Body of pancreas (tissue), 4 donors: ENCODE data around the gene CAPSL. TPM values are rescaled to one million over a fixed set of nuclear protein-coding genes. Genes with fewer than 3 reads are reported as not detected.

Experiments used
- ATAC-seq: fragments of 150-250 bp; one replicate; pipeline ENCODE4 v1.9.1; 2016
- DNase-seq, 4 donors: peaks; one replicate each; pipeline ENCODE4 v3.0.0-alpha.2; 2019
- H3K27ac ChIP-seq, 4 donors: fragments of 200-600 bp; sonication (generic); 1 replicate in 3 of 4; 2 replicates in 1 of 4; pipeline versions ENCODE4 v1.5.1 to v1.6.1; 2016 to 2019; ENCODE audit warnings: mild to moderate bottlenecking in 1 of 4, mixed read lengths in 1 of 4, moderate library complexity in 1 of 4
- H3K27me3 ChIP-seq, 2 donors: fragments of 200-600 bp; sonication (generic); one replicate each; pipeline ENCODE4 v1.6.0; 2016; ENCODE audit warnings: mild to moderate bottlenecking in 1 of 2
- H3K36me3 ChIP-seq, 2 donors: fragments of 200-600 bp; sonication (generic); replicated peaks in 1 of 2; 2 replicates each; pipeline ENCODE4 v1.5.1; 2016; ENCODE audit warnings: low read depth in 2 of 2; ENCODE audit not compliant: insufficient read depth in 1 of 2
- H3K4me1 ChIP-seq: fragments of 200-600 bp; sonication (generic); one replicate; pipeline ENCODE4 v1.6.0; 2016
- H3K4me3 ChIP-seq, 2 donors: fragments of 200-600 bp; sonication (generic); 1 replicate in 1 of 2; 2 replicates in 1 of 2; pipeline ENCODE4 v1.5.1; 2016 to 2019
- H3K9me3 ChIP-seq, 3 donors: fragments of 200-600 bp; sonication (generic); 1 replicate in 2 of 3; 2 replicates in 1 of 3; pipeline ENCODE4 v1.5.1; 2016
- CTCF ChIP-seq, 7 experiments: fragments of 450-650 bp in 4 of 7; fragments of 200-600 bp in 3 of 7; sonication (generic) in 3 of 7; IDR thresholded peaks; one replicate each; pipeline ENCODE4 v1.5.1; 2016 to 2019; ENCODE audit warnings: antibody characterized with exemption in 7 of 7
- POLR2A ChIP-seq, 3 donors: fragments of 450-650 bp; IDR thresholded peaks; one replicate each; pipeline ENCODE4 v1.6.1; 2016; ENCODE audit warnings: antibody characterized with exemption in 3 of 3, mild to moderate bottlenecking in 2 of 3
- WGBS, 2 donors: methylation state at CpG; one replicate each; pipeline ENCODE4 v1.1.5; 2017; 5-methylcytosine and 5-hydroxymethylcytosine counted together
- intact Hi-C: fragments of 100-400 bp; cut with DNase I; formaldehyde crosslinking; loops from one replicate; pipeline ENCODE4 v1.15.1; 2023
- total RNA-seq, 2 donors: library from RNA; depleted of rRNA; stranded (reverse); fragments of >200 nt; gene quantifications; one replicate each; pipeline ENCODE4 v1.1.0, GENCODE V29; 2016

Gene CAPSL
- total RNA-seq, 2 donors from 2014 or later = not detected

GRCh38 chr5:35887321-35888100 lies 50.9 kb downstream of the CAPSL start:
- DNase-seq (no peak), ATAC-seq (no peak)
- WGBS, 2 donors = 63 to 64% methylated on average over 5 of the region's 5 CpGs
- Histone ChIP-seq H3K27me3 (no peaks in the 10 kb centered on the region), H3K4me3 (no peak overlapping the region), H3K9me3 (no peaks in the 10 kb centered on the region), H3K27ac (no peak overlapping the region), H3K36me3 (no peaks in the 10 kb centered on the region), H3K4me1 (no peaks in the 10 kb centered on the region)
- intact Hi-C loops = no loop called here
- TF ChIP-seq POLR2A (IDR thresholded peaks at IDR 0.05) (no peak), CTCF (IDR thresholded peaks at IDR 0.05) (no peak)

GRCh38 chr5:35886381-35886780 lies 52.0 kb downstream of the CAPSL start:
- Histone ChIP-seq H3K4me1 (no peaks in the 10 kb centered on the region), H3K36me3 (no peaks in the 10 kb centered on the region), H3K9me3 (no peaks in the 10 kb centered on the region), H3K27ac (no peak overlapping the region), H3K27me3 (no peaks in the 10 kb centered on the region), H3K4me3 (no peak overlapping the region)
- no peak for TF ChIP-seq CTCF (IDR thresholded peaks at IDR 0.05)
- no peak for TF ChIP-seq POLR2A (IDR thresholded peaks at IDR 0.05)
- DNase-seq = no peak
- ATAC-seq = no peak
- 38 to 43% methylated on average over 3 of the region's 3 CpGs for WGBS, 2 donors
- intact Hi-C loops = no loop called here

- DNase-seq (no peak), ATAC-seq (no peak)
- intact Hi-C loops = no loop called here
- TF ChIP-seq CTCF (IDR thresholded peaks at IDR 0.05) = no peak
- TF ChIP-seq POLR2A (IDR thresholded peaks at IDR 0.05) = no peak
- Histone ChIP-seq H3K9me3 (no peaks in the 10 kb centered on the region), H3K4me3 (no peak overlapping the region), H3K27me3 (no peaks in the 10 kb centered on the region), H3K27ac (no peak overlapping the region), H3K36me3 (no peaks in the 10 kb centered on the region), H3K4me1 (no peaks in the 10 kb centered on the region)
Observed at GRCh38 chr5:35884773-35885172, 53.6 kb downstream of the CAPSL start.

- H3K27me3 ChIP-seq = no peaks in the 10 kb centered on the region
- H3K9me3 ChIP-seq = no peaks in the 10 kb centered on the region
- no peaks in the 10 kb centered on the region for H3K4me1 ChIP-seq
- H3K36me3 ChIP-seq = no peaks in the 10 kb centered on the region
- TF ChIP-seq CTCF (IDR thresholded peaks at IDR 0.05) (no peak), POLR2A (IDR thresholded peaks at IDR 0.05) (no peak)
- no peak overlapping the region for H3K27ac ChIP-seq
- DNase-seq (no peak), ATAC-seq (no peak)
- H3K4me3 ChIP-seq = no peak overlapping the region
- 57 to 81% methylated on average over 1 of the region's 1 CpG for WGBS, 2 donors
- intact Hi-C loops = no loop called here
Observed at GRCh38 chr5:35884191-35884769, 54.1 kb downstream of the CAPSL start.

- WGBS, 2 donors = 56 to 61% methylated on average over 2 of the region's 2 CpGs
- Histone ChIP-seq H3K9me3 (no peaks in the 10 kb centered on the region), H3K36me3 (no peaks in the 10 kb centered on the region), H3K4me1 (no peaks in the 10 kb centered on the region), H3K4me3 (no peak overlapping the region), H3K27ac (no peak overlapping the region), H3K27me3 (no peaks in the 10 kb centered on the region)
- DNase-seq (no peak), ATAC-seq (no peak)
- no peak for TF ChIP-seq CTCF (IDR thresholded peaks at IDR 0.05)
- TF ChIP-seq POLR2A (IDR thresholded peaks at IDR 0.05) = no peak
- intact Hi-C loops = no loop called here
Observed at GRCh38 chr5:35881758-35882157, 56.7 kb downstream of the CAPSL start.
